Karpas-422 (cell line): ENCODE measurements around the gene IRF2BP2. TPM values are rescaled to one million over a fixed set of nuclear protein-coding genes. Genes with fewer than 3 reads are reported as not detected.

Source experiments
- DNase-seq: peaks from one replicate; pipeline ENCODE4 v3.0.0-alpha.2; 2015
- H2AFZ ChIP-seq: fragments of 200-600 bp; sonication (generic); 2 replicates; pipeline ENCODE4 v1.6.1; 2014; ENCODE audit warnings: antibody characterized with exemption, low read length, mixed read lengths
- H3K27ac ChIP-seq: fragments of 200-600 bp; sonication (generic); 2 replicates; pipeline ENCODE4 v1.5.1; 2014; ENCODE audit warnings: mild to moderate bottlenecking, low read length, moderate library complexity
- H3K27me3 ChIP-seq: fragments of 200-600 bp; sonication (generic); 2 replicates; pipeline ENCODE4 v1.6.1; 2014; ENCODE audit warnings: low read length, mixed read lengths
- H3K36me3 ChIP-seq: fragments of 200-600 bp; sonication (generic); 2 replicates; pipeline ENCODE4 v1.6.1; 2014; ENCODE audit warnings: low read length, mixed read lengths; ENCODE audit not compliant: insufficient read depth
- H3K4me1 ChIP-seq: fragments of 200-600 bp; sonication (generic); 2 replicates; pipeline ENCODE4 v1.6.1; 2014; ENCODE audit warnings: mild to moderate bottlenecking, low read length, mixed read lengths
- H3K4me2 ChIP-seq: fragments of 200-600 bp; sonication (generic); 2 replicates; pipeline ENCODE4 v1.6.1; 2014; ENCODE audit warnings: low read length, low read depth, mild to moderate bottlenecking; ENCODE audit not compliant: poor library complexity, severe bottlenecking
- H3K4me3 ChIP-seq: fragments of 200-600 bp; sonication (generic); 2 replicates; pipeline ENCODE4 v1.5.1; 2014; ENCODE audit warnings: mild to moderate bottlenecking, antibody characterized with exemption, low read length, mixed read lengths
- H3K79me2 ChIP-seq: fragments of 200-600 bp; sonication (generic); 2 replicates; pipeline ENCODE4 v1.6.1; 2014; ENCODE audit warnings: mild to moderate bottlenecking, low read length, mixed read lengths
- H3K9ac ChIP-seq: fragments of 200-600 bp; sonication (generic); 2 replicates; pipeline ENCODE4 v1.6.0; 2014; ENCODE audit warnings: low read length
- H3K9me2 ChIP-seq: fragments of 200-600 bp; sonication (generic), shearing (Covaris generic); replicated peaks from 2 replicates; pipeline ENCODE4 v1.6.0; 2014; ENCODE audit warnings: mild to moderate bottlenecking, low read length, moderate library complexity; ENCODE audit not compliant: insufficient read depth
- H3K9me3 ChIP-seq: fragments of 300-700, 200-600 bp; sonication (generic); 2 replicates; pipeline ENCODE4 v1.6.1; 2014; ENCODE audit warnings: low read length, mixed read lengths
- H4K20me1 ChIP-seq: fragments of 200-600 bp; sonication (generic); 2 replicates; pipeline ENCODE4 v1.6.1; 2014; ENCODE audit warnings: mild to moderate bottlenecking, antibody characterized with exemption, low read length, low read depth; ENCODE audit not compliant: insufficient read depth
- total RNA-seq: library from RNA; depleted of rRNA; stranded (reverse); fragments of >200 nt; shearing (Covaris generic); gene quantifications from 2 replicates; pipeline ENCODE4 v1.2.3, GENCODE V29; 2014; ENCODE audit warnings: low replicate concordance

The IRF2BP2 gene
- total RNA-seq, 1 experiment from 2014 or later, result 14.1 TPM

GRCh38 chr1:234620272-234621126 is 10.5 kb upstream of the IRF2BP2 start:
- H3K4me1 ChIP-seq, result peaks cover 28% of the 10 kb centered on the region
- H3K79me2 ChIP-seq, result no peaks in the 10 kb centered on the region
- no peaks in the 10 kb centered on the region for H3K9me3 ChIP-seq
- H2AFZ ChIP-seq, result no peak overlapping the region
- H3K9ac ChIP-seq, result no peak overlapping the region
- H3K9me2 ChIP-seq, result no peaks in the 10 kb centered on the region
- no peak overlapping the region for H3K4me3 ChIP-seq
- peak overlapping the region; percentile 26 for H3K4me2 ChIP-seq
- no peak overlapping the region for H3K27ac ChIP-seq
- H3K27me3 ChIP-seq, result no peaks in the 10 kb centered on the region
- H4K20me1 ChIP-seq, result no peaks in the 10 kb centered on the region
- DNase-seq, result no peak
- H3K36me3 ChIP-seq, result no peaks in the 10 kb centered on the region

GRCh38 chr1:234619794-234620247 is 9.8 kb upstream of the IRF2BP2 start:
- Histone ChIP-seq H3K4me3 (no peak overlapping the region), H3K4me2 (peak overlapping the region; percentile 26), H2AFZ (no peak overlapping the region), H3K4me1 (peaks cover 27% of the 10 kb centered on the region), H3K36me3 (no peaks in the 10 kb centered on the region), H3K9ac (no peak overlapping the region), H3K9me2 (no peaks in the 10 kb centered on the region), H3K9me3 (no peaks in the 10 kb centered on the region), H4K20me1 (no peaks in the 10 kb centered on the region), H3K27me3 (no peaks in the 10 kb centered on the region), H3K27ac (no peak overlapping the region), H3K79me2 (no peaks in the 10 kb centered on the region)
- DNase-seq, result no peak

- Histone ChIP-seq H3K27ac (no peak overlapping the region), H3K4me2 (no peak overlapping the region), H3K4me3 (no peak overlapping the region), H3K27me3 (no peaks in the 10 kb centered on the region), H3K9ac (no peak overlapping the region), H3K79me2 (no peaks in the 10 kb centered on the region), H4K20me1 (no peaks in the 10 kb centered on the region), H3K9me3 (no peaks in the 10 kb centered on the region), H3K9me2 (no peaks in the 10 kb centered on the region), H2AFZ (no peak overlapping the region), H3K36me3 (no peaks in the 10 kb centered on the region), H3K4me1 (peaks cover 20% of the 10 kb centered on the region)
- DNase-seq, result no peak
Observed at GRCh38 chr1:234619071-234619480, 9.1 kb upstream of the IRF2BP2 start.

- no peaks in the 10 kb centered on the region for H3K9me2 ChIP-seq
- no peaks in the 10 kb centered on the region for H3K36me3 ChIP-seq
- H2AFZ ChIP-seq, result no peak overlapping the region
- no peaks in the 10 kb centered on the region for H3K79me2 ChIP-seq
- H3K4me3 ChIP-seq, result no peak overlapping the region
- no peaks in the 10 kb centered on the region for H3K27me3 ChIP-seq
- DNase-seq, result no peak
- H3K4me2 ChIP-seq, result no peak overlapping the region
- H3K4me1 ChIP-seq, result peaks cover 20% of the 10 kb centered on the region
- no peaks in the 10 kb centered on the region for H3K9me3 ChIP-seq
- H4K20me1 ChIP-seq, result no peaks in the 10 kb centered on the region
- no peak overlapping the region for H3K27ac ChIP-seq
- H3K9ac ChIP-seq, result no peak overlapping the region
Observed at GRCh38 chr1:234618737-234619049, 8.7 kb upstream of the IRF2BP2 start.

- Histone ChIP-seq H3K9ac (no peak overlapping the region), H3K9me3 (no peaks in the 10 kb centered on the region), H3K27me3 (no peaks in the 10 kb centered on the region), H4K20me1 (no peaks in the 10 kb centered on the region), H3K27ac (no peak overlapping the region), H2AFZ (no peak overlapping the region), H3K36me3 (no peaks in the 10 kb centered on the region), H3K4me3 (no peak overlapping the region), H3K4me2 (no peak overlapping the region), H3K4me1 (peaks cover 23% of the 10 kb centered on the region), H3K79me2 (no peaks in the 10 kb centered on the region), H3K9me2 (no peaks in the 10 kb centered on the region)
- DNase-seq, result no peak
Observed at GRCh38 chr1:234617986-234618736, 8.2 kb upstream of the IRF2BP2 start.

GRCh38 chr1:234617131-234617985 is 7.4 kb upstream of the IRF2BP2 start:
- Histone ChIP-seq H3K27me3 (no peaks in the 10 kb centered on the region), H3K9ac (no peak overlapping the region), H3K4me1 (peaks cover 31% of the 10 kb centered on the region), H2AFZ (no peak overlapping the region), H3K9me2 (no peaks in the 10 kb centered on the region), H4K20me1 (no peaks in the 10 kb centered on the region), H3K36me3 (no peaks in the 10 kb centered on the region), H3K4me2 (no peak overlapping the region), H3K79me2 (no peaks in the 10 kb centered on the region), H3K9me3 (no peaks in the 10 kb centered on the region), H3K27ac (no peak overlapping the region), H3K4me3 (no peak overlapping the region)
- DNase-seq, result no peak

- peaks cover 39% of the 10 kb centered on the region for H3K4me1 ChIP-seq
- H4K20me1 ChIP-seq, result no peaks in the 10 kb centered on the region
- no peak for DNase-seq
- H3K4me2 ChIP-seq, result no peak overlapping the region
- H3K27me3 ChIP-seq, result no peaks in the 10 kb centered on the region
- H2AFZ ChIP-seq, result no peak overlapping the region
- no peak overlapping the region for H3K4me3 ChIP-seq
- no peaks in the 10 kb centered on the region for H3K36me3 ChIP-seq
- H3K9ac ChIP-seq, result no peak overlapping the region
- H3K27ac ChIP-seq, result no peak overlapping the region
- no peaks in the 10 kb centered on the region for H3K9me2 ChIP-seq
- no peaks in the 10 kb centered on the region for H3K9me3 ChIP-seq
- H3K79me2 ChIP-seq, result no peaks in the 10 kb centered on the region
Observed at GRCh38 chr1:234616644-234617043, 6.7 kb upstream of the IRF2BP2 start.

- no peaks in the 10 kb centered on the region for H3K36me3 ChIP-seq
- no peaks in the 10 kb centered on the region for H3K9me2 ChIP-seq
- H3K27me3 ChIP-seq, result no peaks in the 10 kb centered on the region
- H3K9me3 ChIP-seq, result no peaks in the 10 kb centered on the region
- no peak overlapping the region for H2AFZ ChIP-seq
- no peak overlapping the region for H3K9ac ChIP-seq
- no peak overlapping the region for H3K4me3 ChIP-seq
- H3K27ac ChIP-seq, result no peak overlapping the region
- H3K4me1 ChIP-seq, result peaks cover 48% of the 10 kb centered on the region
- H4K20me1 ChIP-seq, result no peaks in the 10 kb centered on the region
- H3K79me2 ChIP-seq, result no peaks in the 10 kb centered on the region
- H3K4me2 ChIP-seq, result no peak overlapping the region
- DNase-seq, result no peak
Observed at GRCh38 chr1:234614081-234614489, 4.1 kb upstream of the IRF2BP2 start.
